ACC112 (cell line): ENCODE measurements around the gene CNTD1.

Experiments
- H2AFZ ChIP-seq: fragments of 200-600 bp; sonication (generic); one replicate; pipeline ENCODE4 v1.6.0; 2017; ENCODE audit warnings: antibody characterized with exemption, low read length; ENCODE audit not compliant: unreplicated experiment
- H3K27ac ChIP-seq: fragments of 200-600 bp; sonication (generic); 2 replicates; pipeline ENCODE4 v1.5.1; 2014; ENCODE audit warnings: low read depth, mild to moderate bottlenecking, antibody characterized with exemption, low read length, moderate library complexity
- H3K27me3 ChIP-seq: fragments of 200-600 bp; sonication (generic); 2 replicates; pipeline ENCODE4 v1.6.1; 2014; ENCODE audit warnings: mild to moderate bottlenecking, antibody characterized with exemption, low read length, moderate library complexity, mixed read lengths; ENCODE audit not compliant: insufficient read depth
- H3K36me3 ChIP-seq: fragments of 200-600 bp; sonication (generic); 2 replicates; pipeline ENCODE4 v1.6.1; 2016; ENCODE audit warnings: mild to moderate bottlenecking, antibody characterized with exemption, low read length, moderate library complexity, mixed read lengths; ENCODE audit not compliant: insufficient read depth
- H3K4me1 ChIP-seq: fragments of 200-600 bp; sonication (generic); one replicate; pipeline ENCODE4 v1.6.1; 2016; ENCODE audit warnings: low read length, mixed read lengths; ENCODE audit not compliant: insufficient read depth, unreplicated experiment, control insufficient read depth
- H3K4me3 ChIP-seq: fragments of 200-600 bp; sonication (generic); 2 replicates; pipeline ENCODE4 v1.5.1; 2014; ENCODE audit warnings: mild to moderate bottlenecking, low read depth, low read length
- H3K79me2 ChIP-seq: fragments of 200-600 bp; sonication (generic); one replicate; pipeline ENCODE4 v1.6.0; 2016; ENCODE audit warnings: low read length; ENCODE audit not compliant: control insufficient read depth, unreplicated experiment, insufficient read depth

CNTD1 gene

GRCh38 chr17:42833767-42834422 lies 35.2 kb downstream of the CNTD1 start:
- Histone ChIP-seq H3K4me3 (peak overlapping the region; percentile 94), H3K27ac (peak overlapping the region; percentile 74), H3K79me2 (peaks cover 40% of the 10 kb centered on the region), H2AFZ (peak overlapping the region; percentile 63), H3K4me1 (peaks cover 19% of the 10 kb centered on the region), H3K36me3 (peaks cover 22% of the 10 kb centered on the region), H3K27me3 (no peaks in the 10 kb centered on the region)

DNA sequence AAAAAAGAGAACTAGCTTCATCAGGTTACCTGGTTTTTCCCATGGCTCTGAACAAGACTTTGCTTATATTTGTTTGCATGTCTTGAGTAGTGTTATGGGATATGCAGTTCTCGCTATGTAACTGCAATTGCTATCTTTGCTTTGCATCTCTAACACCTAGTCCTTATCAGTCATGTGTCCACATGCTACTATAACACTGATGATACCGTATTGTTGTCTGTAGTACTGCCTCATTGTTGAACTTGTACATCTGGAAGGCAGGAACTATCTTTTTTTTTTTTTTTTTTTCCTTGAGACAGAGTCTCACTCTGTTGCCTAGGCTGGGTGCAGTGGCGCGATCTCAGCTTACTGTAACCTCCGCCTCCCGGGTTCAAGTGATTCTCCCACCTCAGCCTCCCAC lies 37.1 kb downstream of the CNTD1 start:
- Histone ChIP-seq H3K4me1 (peaks cover 19% of the 10 kb centered on the region), H3K4me3 (no peak overlapping the region), H3K27ac (no peak overlapping the region), H3K36me3 (peaks cover 26% of the 10 kb centered on the region), H3K27me3 (no peaks in the 10 kb centered on the region), H2AFZ (no peak overlapping the region), H3K79me2 (peaks cover 44% of the 10 kb centered on the region)

DNA sequence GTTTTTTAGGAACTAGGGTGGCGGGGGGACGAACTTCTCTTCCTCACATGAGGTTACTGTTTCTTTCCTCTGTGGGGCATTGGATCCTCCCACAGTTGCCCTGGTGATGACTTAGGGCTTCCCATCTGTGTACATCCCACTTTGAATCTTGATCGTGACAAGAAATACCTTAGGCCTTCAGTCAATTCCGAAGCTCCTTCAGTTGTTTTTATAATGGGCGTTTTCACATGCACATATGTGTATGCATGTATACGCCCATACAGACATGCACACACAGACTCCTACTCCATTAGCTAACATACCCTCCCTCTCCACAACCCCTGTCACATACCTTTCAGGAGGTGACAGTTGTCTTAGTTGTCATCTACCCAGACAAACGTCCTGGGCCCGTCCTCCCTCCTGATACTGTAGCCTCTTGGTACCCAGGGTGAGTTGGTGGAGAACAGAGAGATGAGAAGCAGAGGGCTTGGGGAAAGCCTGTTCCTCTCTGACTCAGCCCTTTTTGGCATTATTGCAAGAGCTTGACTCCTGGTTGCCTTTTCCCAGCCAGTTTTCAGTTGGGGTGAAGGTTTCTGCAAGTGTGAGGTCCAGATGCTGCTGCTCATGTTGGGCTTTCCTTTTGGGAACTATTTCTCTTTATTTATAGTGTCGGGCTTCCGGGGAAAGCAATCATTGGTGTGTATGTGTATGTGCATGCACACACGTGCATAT lies 43.5 kb downstream of the CNTD1 start:
- Histone ChIP-seq H2AFZ (no peak overlapping the region), H3K4me1 (peaks cover 29% of the 10 kb centered on the region), H3K36me3 (peaks cover 35% of the 10 kb centered on the region; the same call in 1 of the 2 replicates), H3K27me3 (no peaks in the 10 kb centered on the region), H3K27ac (no peak overlapping the region), H3K79me2 (peaks cover 15% of the 10 kb centered on the region), H3K4me3 (no peak overlapping the region)

DNA sequence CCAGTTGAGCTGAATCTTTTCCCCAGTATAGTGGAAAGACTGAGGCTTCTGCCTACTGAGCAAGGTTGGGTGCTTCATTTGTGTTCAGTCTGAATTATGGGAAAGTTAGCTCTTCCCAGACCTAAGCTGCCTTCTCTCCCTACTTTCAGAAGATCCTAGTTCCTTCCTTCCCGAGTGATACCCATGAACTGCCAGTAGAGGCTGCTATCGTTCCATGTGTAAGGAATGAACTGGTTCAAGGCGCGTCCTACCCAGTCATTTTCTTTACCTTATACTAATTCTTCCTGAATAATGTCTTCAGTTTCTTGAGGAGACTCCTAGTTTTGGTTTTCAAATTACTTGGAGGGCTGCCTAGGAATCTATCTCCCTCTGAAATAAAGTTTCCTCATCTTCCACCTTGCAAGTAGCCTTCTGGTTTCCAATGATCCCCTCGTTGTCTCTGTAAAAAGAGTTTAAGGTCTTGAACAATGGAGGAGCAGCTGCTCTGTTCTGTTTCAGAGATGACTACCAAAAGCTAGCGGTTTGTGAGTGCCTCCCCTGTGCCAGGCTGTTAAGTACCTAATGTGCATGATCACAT lies 44.8 kb downstream of the CNTD1 start:
- Histone ChIP-seq H3K4me3 (no peak overlapping the region), H3K27ac (no peak overlapping the region), H3K27me3 (no peaks in the 10 kb centered on the region), H2AFZ (no peak overlapping the region), H3K36me3 (peaks cover 25% of the 10 kb centered on the region; the same call in 1 of the 2 replicates), H3K79me2 (peaks cover 6% of the 10 kb centered on the region), H3K4me1 (peaks cover 32% of the 10 kb centered on the region)

DNA sequence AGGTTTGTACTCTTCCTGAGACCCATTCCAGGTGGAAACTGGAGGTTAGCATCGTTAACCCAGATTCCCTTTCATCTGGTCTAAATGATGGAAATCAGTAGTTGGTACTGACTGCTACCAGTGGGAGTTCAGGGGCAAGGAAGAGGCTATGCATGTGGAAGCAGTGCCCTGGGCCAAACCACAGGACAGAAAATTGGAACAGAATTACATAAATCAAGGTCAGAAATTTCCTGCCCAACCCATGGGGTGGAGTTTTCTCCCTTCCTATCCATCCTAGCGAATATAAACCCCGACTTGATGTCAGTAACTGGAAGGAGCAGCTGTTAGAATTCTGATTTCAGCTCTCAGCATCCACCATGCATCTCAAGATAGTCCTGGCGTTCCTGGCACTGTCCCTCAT lies 45.6 kb downstream of the CNTD1 start, which contains the start of gene AOC2:
Gene AOC2 (plus strand): TSS at position 310 of the 400 bp plus-strand sequence. CDS start 47 bp downstream, at position 357.
- H3K79me2 ChIP-seq: peaks cover under 1% of the 10 kb centered on the region
- peaks cover 32% of the 10 kb centered on the region for H3K4me1 ChIP-seq
- peak within 1 kb of the TSS; percentile 76 for H3K27ac ChIP-seq
- no peaks in the 10 kb centered on the region for H3K27me3 ChIP-seq
- H3K36me3 ChIP-seq: peaks cover 17% of the 10 kb centered on the region; the same call in 1 of the 2 replicates
- H2AFZ ChIP-seq: no peak within 1 kb of the TSS
- no peak within 1 kb of the TSS for H3K4me3 ChIP-seq

- H2AFZ ChIP-seq: no peak overlapping the region
- peaks cover 33% of the 10 kb centered on the region for H3K4me1 ChIP-seq
- H3K36me3 ChIP-seq: peaks cover 17% of the 10 kb centered on the region; the same call in 1 of the 2 replicates
- peak overlapping the region; percentile 76 for H3K27ac ChIP-seq
- no peak overlapping the region for H3K4me3 ChIP-seq
- H3K27me3 ChIP-seq: no peaks in the 10 kb centered on the region
- no peaks in the 10 kb centered on the region for H3K79me2 ChIP-seq
Observed at GRCh38 chr17:42844761-42845555, 46.3 kb downstream of the CNTD1 start.

GRCh38 chr17:42845556-42845917 lies 46.9 kb downstream of the CNTD1 start:
- H3K79me2 ChIP-seq: no peaks in the 10 kb centered on the region
- H3K4me3 ChIP-seq: no peak overlapping the region
- no peak overlapping the region for H2AFZ ChIP-seq
- peaks cover 17% of the 10 kb centered on the region; the same call in 1 of the 2 replicates for H3K36me3 ChIP-seq
- no peaks in the 10 kb centered on the region for H3K27me3 ChIP-seq
- H3K4me1 ChIP-seq: peaks cover 36% of the 10 kb centered on the region
- peak overlapping the region; percentile 76 for H3K27ac ChIP-seq

GRCh38 chr17:42845918-42846593 lies 47.4 kb downstream of the CNTD1 start:
- H3K4me3 ChIP-seq: no peak overlapping the region
- H3K4me1 ChIP-seq: peaks cover 41% of the 10 kb centered on the region
- H3K79me2 ChIP-seq: no peaks in the 10 kb centered on the region
- H2AFZ ChIP-seq: no peak overlapping the region
- H3K27ac ChIP-seq: peak overlapping the region; percentile 76
- H3K27me3 ChIP-seq: no peaks in the 10 kb centered on the region
- H3K36me3 ChIP-seq: peaks cover 16% of the 10 kb centered on the region; the same call in 1 of the 2 replicates

GRCh38 chr17:42846594-42847280 lies 48.1 kb downstream of the CNTD1 start:
- H3K27ac ChIP-seq: peak overlapping the region; percentile 76
- peaks cover 42% of the 10 kb centered on the region for H3K4me1 ChIP-seq
- H3K36me3 ChIP-seq: peaks cover 9% of the 10 kb centered on the region; the same call in 1 of the 2 replicates
- H3K27me3 ChIP-seq: no peaks in the 10 kb centered on the region
- H3K79me2 ChIP-seq: no peaks in the 10 kb centered on the region
- no peak overlapping the region for H3K4me3 ChIP-seq
- no peak overlapping the region for H2AFZ ChIP-seq
